Panc1 (cell line): ENCODE measurements around the gene NCKAP5. TPM values are rescaled to one million over a fixed set of nuclear protein-coding genes. Genes with fewer than 3 reads are reported as not detected.

Experiments used
- ATAC-seq: fragments of 200-7000 bp; cut with Tn5 transposase; 2 replicates; pipeline ENCODE4 v1.9.1; 2020; ENCODE audit warnings: mild to moderate bottlenecking, moderate library complexity
- BruUV-seq: library from RNA; stranded (reverse); fragments of 400-500 nt; replicated peaks from 2 replicates; lab custom pipeline; 2021; lab: Mats Ljungman, UMichigan
- CTCF ChIA-PET: fragments of 300-600 bp; sonication (Branson Sonifier 250); formaldehyde crosslinking; loops from one replicate; lab custom pipeline; 2022; ENCODE audit warnings: antibody characterized with exemption; lab: Charles Lee
- POLR2A ChIA-PET: fragments of 300-600 bp; sonication (Branson Sonifier 250); formaldehyde crosslinking; loops from one replicate; lab custom pipeline; 2022; ENCODE audit warnings: antibody characterized with exemption; lab: Charles Lee
- DNase-seq: peaks from one replicate; pipeline ENCODE4 v3.0.0-alpha.2; 2010; ENCODE audit warnings: low read depth, low spot score
- H3K27ac ChIP-seq: 2 replicates; pipeline ENCODE4 v1.5.1; 2011; ENCODE audit warnings: mild to moderate bottlenecking, low read length, inconsistent platforms
- H3K27me3 ChIP-seq: fragments of 200-500 bp; sonication (Bioruptor generic); 2 replicates; pipeline ENCODE4 v1.6.0; 2014; ENCODE audit warnings: low read length, inconsistent platforms; ENCODE audit not compliant: control insufficient read depth, insufficient read depth
- H3K36me3 ChIP-seq: fragments of 200-500 bp; sonication (Bioruptor generic); 2 replicates; pipeline ENCODE4 v1.5.1; 2014; ENCODE audit warnings: inconsistent platforms, mild to moderate bottlenecking, low read length, moderate library complexity; ENCODE audit not compliant: control insufficient read depth, insufficient read depth
- H3K4me1 ChIP-seq: 2 replicates; pipeline ENCODE4 v1.5.1; 2011; ENCODE audit warnings: inconsistent platforms, mild to moderate bottlenecking, low read length, moderate library complexity; ENCODE audit not compliant: control insufficient read depth, insufficient read depth
- H3K4me3 ChIP-seq, 2 experiments: 2 replicates each; pipeline ENCODE4 v1.5.1; 2011 to 2012; ENCODE audit warnings: low read depth in 2 of 2, low read length in 2 of 2, mild to moderate bottlenecking in 2 of 2, inconsistent platforms in 1 of 2, moderate library complexity in 1 of 2
- H3K9me3 ChIP-seq: fragments of 200-500 bp; sonication (Bioruptor generic); 2 replicates; pipeline ENCODE4 v1.5.1; 2014; ENCODE audit warnings: low read depth, mild to moderate bottlenecking, inconsistent platforms, low read length, moderate library complexity; ENCODE audit not compliant: control insufficient read depth, insufficient read depth
- CTCF ChIP-seq: fragments of 450-650 bp; IDR thresholded peaks from 2 replicates; pipeline ENCODE4 v1.5.1; 2017; ENCODE audit warnings: mild to moderate bottlenecking
- POLR2AphosphoS5 ChIP-seq: IDR thresholded peaks from 2 replicates; pipeline ENCODE4 v1.6.1; 2012; ENCODE audit warnings: mild to moderate bottlenecking, low read depth, low read length, moderate library complexity
- REST ChIP-seq, 2 experiments: IDR thresholded peaks; 2 replicates each; pipeline ENCODE4 v1.6.1; 2011 to 2012; ENCODE audit warnings: low read depth in 2 of 2, control low read depth in 1 of 2, low read length in 1 of 2, mild to moderate bottlenecking in 1 of 2, moderate library complexity in 1 of 2; ENCODE audit not compliant: insufficient read depth in 1 of 2
- SIN3A ChIP-seq: IDR thresholded peaks from 2 replicates; pipeline ENCODE4 v1.6.1; 2012; ENCODE audit warnings: low read depth, mild to moderate bottlenecking, low read length, moderate library complexity, borderline replicate concordance; ENCODE audit not compliant: insufficient read depth
- TCF7L2 ChIP-seq: IDR thresholded peaks from 2 replicates; pipeline ENCODE4 v1.6.1; 2011; ENCODE audit warnings: mild to moderate bottlenecking, low read depth, low read length, inconsistent platforms
- in situ Hi-C: cut with HindIII; loops from 2 replicates; pipeline ENCODE4 v1.10.0; 2016; ENCODE audit warnings: low sequenced_read_pairs, low pct_unique_long_range_greater_than_20kb
- intact Hi-C: fragments of 100-400 bp; cut with micrococcal nuclease; formaldehyde crosslinking; loops from one replicate; pipeline ENCODE4 v1.10.0; 2022; ENCODE audit not compliant: unreplicated experiment
- total RNA-seq: library from RNA; stranded (reverse); gene quantifications from one replicate; pipeline ENCODE4 v1.2.1, GENCODE V29; 2021; ENCODE audit not compliant: unreplicated experiment

The NCKAP5 gene
- total RNA-seq, 1 experiment from 2014 or later: 0.10 TPM

DNA sequence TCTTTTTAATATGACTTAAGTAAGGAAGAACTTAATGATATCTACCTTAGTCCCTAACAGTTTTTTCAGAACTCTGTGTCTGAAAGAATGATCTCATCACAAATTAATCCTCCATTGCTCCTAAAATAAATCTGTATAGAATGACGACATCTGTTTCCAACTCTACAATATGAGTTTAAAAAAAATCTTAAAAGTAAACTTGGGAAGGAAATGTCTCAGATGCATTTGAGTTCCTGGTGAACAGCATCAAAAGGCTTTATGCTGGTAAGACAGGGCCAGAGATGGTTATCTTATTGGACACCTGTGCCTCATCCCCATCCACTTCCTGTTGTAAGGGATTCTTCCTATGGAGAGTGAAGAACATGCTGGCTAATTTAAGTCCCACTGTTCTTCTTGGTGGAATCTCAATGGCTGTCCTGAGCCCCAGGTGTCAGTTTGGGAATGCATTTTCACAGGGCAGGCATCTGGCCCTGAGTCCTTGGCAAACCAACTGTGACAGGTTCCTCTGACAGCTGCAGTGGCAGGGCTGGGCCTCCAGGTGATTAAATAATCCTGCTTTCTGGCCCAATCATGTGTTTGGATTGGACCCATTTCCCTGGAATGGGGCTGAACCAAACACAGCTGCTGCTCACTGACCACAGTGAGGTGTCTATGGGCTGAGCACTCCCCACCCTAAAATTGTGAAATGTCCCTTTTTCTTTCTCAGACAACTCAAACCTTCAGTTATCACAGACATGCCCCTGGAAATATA, 12.9 kb upstream of the NCKAP5 start:
- H3K27me3 ChIP-seq: no peaks in the 10 kb centered on the region
- in situ Hi-C loops (no loop called here), intact Hi-C loops (no loop called here)
- H3K27ac ChIP-seq: no peak overlapping the region
- BruUV-seq: no TSS peak
- no peak for TF ChIP-seq POLR2AphosphoS5
- no peak for TF ChIP-seq CTCF
- TF ChIP-seq TCF7L2: no peak
- no peak for TF ChIP-seq SIN3A
- TF ChIP-seq REST (IDR thresholded peaks at IDR 0.05; ENCODE audit: insufficient read depth in 1 of 2, low read depth in 2 of 2, low read length in 1 of 2): no peak
- H3K4me3 ChIP-seq: no peak overlapping the region
- ATAC-seq (no peak), DNase-seq (no peak)
- H3K9me3 ChIP-seq: no peaks in the 10 kb centered on the region
- POLR2A ChIA-PET: no interaction called here
- H3K4me1 ChIP-seq: no peaks in the 10 kb centered on the region
- H3K36me3 ChIP-seq: no peaks in the 10 kb centered on the region
- CTCF ChIA-PET: no interaction called here

- CTCF ChIA-PET: no interaction called here
- Histone ChIP-seq H3K27ac (no peak overlapping the region), H3K27me3 (no peaks in the 10 kb centered on the region)
These were observed 11.0 kb upstream of the NCKAP5 start for GRCh38 chr2:133579274-133579673.

More at GRCh38 chr2:133579274-133579673, 11.0 kb upstream of the NCKAP5 start:
- no TSS peak for BruUV-seq
- no peak for DNase-seq
- in situ Hi-C loops (no loop called here), intact Hi-C loops (no loop called here)
- H3K9me3 ChIP-seq: no peaks in the 10 kb centered on the region
- no peak for TF ChIP-seq TCF7L2
- no peak for TF ChIP-seq SIN3A
- no peak for TF ChIP-seq REST (IDR thresholded peaks at IDR 0.05; ENCODE audit: insufficient read depth in 1 of 2, low read depth in 2 of 2, low read length in 1 of 2)
- TF ChIP-seq CTCF: no peak
- TF ChIP-seq POLR2AphosphoS5: no peak
- H3K4me1 ChIP-seq: no peaks in the 10 kb centered on the region
- ATAC-seq: no peak
- no peak overlapping the region for H3K4me3 ChIP-seq
- POLR2A ChIA-PET: no interaction called here
- H3K36me3 ChIP-seq: no peaks in the 10 kb centered on the region
